Measurements from ENCODE around the gene RAI14.
"Not testable (repeated sequence)": the region's sequence is repeated elsewhere in the genome, so short reads cannot be mapped to it uniquely, and the experiment has no call there.

The RAI14 gene

DNA sequence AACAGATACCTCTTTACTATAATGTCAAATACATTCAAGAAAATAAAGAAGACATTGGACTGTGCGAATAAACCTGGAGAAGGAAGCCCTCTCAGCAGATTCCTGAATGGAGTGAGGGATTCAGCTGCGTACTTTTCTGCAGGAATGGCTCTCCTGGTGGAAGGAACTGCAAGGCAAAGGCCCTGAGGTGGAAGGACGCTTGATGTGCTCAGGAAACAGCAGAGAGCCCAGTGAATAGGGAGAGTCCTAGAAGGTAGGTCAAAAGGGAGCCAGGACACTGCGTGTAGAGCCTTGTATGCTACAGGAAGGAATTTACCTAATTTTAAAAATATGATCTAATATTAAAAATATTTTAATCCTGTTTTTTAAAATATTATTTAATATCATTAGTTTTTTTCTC is 114.4 kb downstream of the RAI14 start:
- no peak for DNase-seq (ENCODE audit: low read depth in 2 of 2)

DNA sequence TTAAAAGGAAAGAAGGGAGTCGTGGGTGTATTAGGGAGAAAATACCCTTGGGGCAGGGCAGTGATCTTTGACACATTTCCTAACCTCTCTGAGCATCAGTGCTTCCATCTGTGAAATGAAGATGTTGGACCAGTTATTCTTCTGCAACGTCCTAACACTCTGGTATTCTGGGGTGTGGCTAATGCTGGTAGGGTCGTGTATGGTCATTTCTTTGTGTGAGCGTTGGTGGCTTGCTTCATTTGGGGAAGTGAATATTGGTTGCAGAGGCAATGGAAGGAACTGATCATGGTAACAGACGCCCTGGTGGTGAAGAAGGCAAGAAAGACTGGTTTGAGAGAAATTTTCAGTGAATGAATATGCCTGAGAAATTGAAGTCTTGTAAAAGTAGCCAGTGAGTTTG is 114.9 kb downstream of the RAI14 start:
- DNase-seq (ENCODE audit: low read depth in 2 of 2) = no peak

DNA sequence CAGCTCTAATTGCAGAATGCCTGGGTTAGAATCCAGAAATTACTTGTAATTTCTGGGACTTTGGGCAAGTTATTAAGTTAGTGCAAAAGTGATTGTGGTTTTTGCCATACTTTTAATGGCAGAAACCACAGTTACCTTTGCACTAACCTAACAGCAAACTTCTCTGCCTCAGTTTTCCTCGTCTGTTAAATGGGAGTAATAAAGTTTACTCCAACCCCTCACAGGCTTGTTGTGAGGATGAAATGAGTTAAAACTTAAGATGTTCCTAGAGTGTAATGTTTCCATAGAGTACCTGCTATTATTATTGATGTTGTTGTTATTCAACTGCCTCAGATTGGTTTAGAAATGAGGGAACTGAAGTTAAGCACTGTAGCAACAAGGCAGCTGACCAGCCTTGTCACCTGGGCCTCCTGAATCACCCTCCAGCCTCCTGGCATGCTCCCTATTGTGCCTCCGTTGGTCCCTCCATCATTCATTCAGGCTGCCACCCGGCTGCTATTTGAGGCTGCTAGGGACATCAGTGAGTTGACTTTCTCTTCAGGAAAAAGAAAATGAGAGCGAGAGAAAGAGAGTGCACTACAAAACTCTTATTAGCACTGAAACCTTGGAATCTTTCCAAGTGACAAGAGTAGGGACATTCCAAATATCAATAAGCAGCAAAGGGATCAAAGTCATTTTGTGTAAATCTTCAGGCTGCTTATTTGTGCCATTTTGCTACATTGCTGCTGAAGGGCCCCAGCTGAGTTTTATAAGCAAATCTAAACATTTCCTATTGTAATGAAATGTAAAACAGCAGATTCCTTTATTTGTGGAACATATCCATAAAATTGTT is 116.4 kb downstream of the RAI14 start:
- DNase-seq (ENCODE audit: low read depth in 2 of 2) = no peak

DNA sequence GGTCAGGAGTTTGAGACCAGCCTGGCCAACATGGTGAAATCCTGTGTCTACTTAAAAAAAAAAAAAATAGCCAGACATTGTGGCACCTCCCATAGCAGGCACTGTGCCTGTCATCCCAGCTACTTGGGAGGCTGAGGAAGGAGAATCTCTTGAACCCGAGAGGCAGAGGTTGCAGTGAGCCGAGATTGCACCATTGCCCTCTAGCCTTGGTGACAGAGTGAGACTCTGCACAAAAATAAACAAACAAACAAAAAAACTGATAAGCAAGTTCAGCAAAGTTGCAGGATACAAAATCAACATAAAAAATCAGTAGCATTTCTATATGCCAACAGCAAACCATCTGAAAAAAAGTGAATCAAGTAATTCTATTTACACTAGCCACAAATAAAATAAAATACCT is 118.0 kb downstream of the RAI14 start:
- no peak for DNase-seq (ENCODE audit: low read depth in 2 of 2)

DNA sequence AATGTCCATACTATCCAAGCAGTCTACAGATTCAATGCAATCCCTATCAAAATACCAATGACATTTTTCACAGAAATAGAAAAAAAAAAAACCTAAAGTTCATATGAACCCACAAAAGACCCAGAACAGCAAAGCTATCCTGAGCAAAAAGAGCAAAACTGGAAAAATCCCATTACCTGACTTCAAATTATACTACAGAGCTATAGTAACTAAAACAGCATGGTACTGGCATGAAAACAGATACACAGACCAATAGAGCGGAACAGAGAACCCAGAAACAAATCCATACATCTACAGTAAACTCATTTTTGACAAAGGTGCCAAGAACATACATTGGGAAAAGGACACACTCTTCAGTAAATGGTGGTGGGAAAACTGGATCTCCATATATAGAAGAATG is 118.5 kb downstream of the RAI14 start:
- not testable (repeated sequence) for DNase-seq (ENCODE audit: low read depth in 2 of 2)

DNA sequence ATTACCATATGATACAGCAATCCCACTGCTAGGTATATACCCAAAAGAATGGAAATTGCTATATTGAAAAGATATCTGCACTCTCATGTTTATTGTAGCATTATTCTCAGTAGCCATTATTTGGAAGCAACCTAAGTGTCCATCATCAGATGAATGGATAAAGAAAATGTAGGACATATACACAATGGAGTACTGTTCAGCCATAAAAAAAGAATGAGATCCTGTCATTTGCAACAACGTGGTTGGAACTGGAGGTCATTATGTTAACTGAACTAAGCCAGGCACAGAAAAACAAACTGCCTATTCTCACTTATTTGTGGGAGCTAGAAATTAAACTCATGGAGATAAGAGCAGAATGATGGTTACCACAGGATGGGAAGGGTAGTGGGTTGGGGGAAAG is 119.8 kb downstream of the RAI14 start:
- DNase-seq (ENCODE audit: low read depth in 2 of 2) = no peak

DNA sequence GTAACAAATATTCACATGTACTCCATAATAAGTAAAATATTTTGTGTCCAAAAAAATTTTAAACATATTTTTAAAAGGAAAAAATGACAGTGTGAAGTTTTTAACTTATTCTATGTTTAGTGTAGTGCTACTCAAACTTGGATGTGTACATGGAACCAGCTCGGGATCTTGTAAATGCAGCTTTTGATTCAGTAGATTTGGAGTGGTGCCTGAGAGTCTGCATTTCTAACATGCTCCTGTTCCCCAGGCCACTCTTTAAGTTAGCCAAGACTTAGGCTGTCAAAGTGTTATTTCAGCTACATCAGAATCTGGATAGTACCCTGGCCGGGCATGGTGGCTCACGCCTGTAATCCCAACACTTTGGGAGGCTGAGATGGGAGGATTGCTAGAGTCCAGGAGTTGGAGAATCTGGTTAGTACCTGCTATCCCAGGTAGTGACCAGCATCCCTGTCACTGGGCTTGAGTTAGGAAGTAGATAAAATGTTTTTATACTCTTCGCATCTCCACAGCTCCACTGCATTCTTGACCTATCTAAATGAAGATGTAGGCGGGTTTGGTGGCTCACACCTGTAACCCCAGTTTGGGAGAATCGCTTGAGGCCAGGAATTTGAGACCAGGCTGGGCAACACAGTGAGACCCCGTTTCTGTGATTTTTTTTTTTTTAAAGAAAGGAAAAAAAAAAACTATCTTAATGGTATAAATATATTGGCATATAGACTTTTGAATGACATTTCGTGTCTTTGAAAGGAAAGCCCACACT is 122.1 kb downstream of the RAI14 start:
- DNase-seq (ENCODE audit: low read depth in 2 of 2) = no peak

DNA sequence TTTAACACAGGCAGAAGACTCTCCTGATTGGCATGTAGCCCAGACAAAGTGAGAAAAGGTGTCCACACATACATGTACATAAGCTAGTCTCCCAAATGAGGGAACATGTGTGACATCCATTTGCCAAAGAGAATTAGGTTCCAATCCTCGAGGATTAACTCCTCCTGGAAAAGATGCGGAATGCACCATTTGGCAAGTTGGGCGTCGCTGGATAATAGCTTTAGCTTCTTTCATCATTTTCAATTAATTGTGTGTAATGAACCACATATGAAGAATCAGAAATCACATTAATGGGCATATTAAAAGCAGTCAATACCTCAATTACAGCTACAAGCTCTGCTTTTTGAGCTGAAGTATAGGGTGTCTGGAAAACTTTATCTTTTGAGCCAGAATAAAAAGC is 127.8 kb downstream of the RAI14 start:
- not testable (repeated sequence) for DNase-seq (ENCODE audit: low read depth in 2 of 2)

DNA sequence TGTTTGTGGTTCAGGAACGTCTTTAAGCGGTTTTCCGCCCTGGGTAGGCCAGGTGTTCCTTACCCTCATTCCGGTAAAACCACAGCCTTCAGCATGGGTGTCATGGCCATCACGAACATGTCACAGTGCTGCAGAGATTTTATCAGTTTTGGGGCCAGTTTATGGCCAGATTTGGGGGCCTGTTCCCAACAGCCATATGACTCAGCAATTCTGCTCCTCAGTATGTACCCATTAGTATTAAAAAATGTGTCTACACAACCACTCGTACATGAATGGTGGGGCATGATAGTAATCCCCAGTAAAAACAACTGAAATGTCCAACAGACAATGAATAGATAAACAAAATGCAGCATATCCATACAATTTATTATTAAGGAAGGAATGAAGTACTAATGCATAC is 130.9 kb downstream of the RAI14 start:
- DNase-seq (ENCODE audit: low read depth in 2 of 2) = no peak

DNA sequence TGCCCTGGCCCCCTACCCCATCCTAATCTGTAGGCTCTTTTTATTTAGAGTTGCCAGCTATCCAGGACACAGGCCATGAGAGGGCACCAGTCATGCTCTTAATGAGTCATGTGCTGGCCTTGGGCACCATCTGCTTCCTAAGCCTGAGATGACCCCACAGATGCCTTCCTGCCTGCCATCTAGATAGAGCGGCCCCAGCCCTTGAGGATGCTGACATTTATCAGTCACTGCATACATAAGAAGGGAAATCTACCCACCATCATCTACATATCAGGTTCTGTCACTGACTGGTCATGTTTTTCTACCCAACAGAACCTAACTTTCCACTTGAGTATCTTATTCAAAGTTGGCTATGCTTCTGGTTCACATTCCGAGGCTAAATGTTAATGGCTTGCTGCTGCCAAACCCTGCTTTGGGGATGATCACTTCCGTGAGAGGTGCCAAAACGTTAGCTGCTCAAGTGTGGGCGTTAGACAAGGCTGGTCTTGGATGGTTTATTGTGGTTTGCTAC is 132.9 kb downstream of the RAI14 start:
- DNase-seq (ENCODE audit: low read depth in 2 of 2) = no peak

DNA sequence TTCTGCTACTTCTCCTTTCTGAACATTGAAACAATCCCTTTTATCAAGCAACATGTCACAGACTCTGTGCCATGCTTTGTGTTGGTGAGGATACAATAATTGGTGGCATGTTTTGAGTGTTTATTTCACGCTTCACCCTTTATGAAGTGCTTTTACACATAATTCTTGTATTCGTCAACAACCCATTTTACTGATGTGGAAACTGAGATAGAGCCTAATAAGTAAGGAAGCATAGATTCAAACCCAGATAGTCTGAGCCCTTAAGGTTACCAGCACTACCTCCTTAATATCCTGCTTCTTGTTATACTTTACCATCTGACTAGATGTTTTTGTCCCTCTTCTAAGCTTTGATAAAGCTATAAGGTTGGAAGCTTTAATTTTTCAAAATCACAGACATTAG is 133.5 kb downstream of the RAI14 start:
- no peak for DNase-seq (ENCODE audit: low read depth in 2 of 2)

DNA sequence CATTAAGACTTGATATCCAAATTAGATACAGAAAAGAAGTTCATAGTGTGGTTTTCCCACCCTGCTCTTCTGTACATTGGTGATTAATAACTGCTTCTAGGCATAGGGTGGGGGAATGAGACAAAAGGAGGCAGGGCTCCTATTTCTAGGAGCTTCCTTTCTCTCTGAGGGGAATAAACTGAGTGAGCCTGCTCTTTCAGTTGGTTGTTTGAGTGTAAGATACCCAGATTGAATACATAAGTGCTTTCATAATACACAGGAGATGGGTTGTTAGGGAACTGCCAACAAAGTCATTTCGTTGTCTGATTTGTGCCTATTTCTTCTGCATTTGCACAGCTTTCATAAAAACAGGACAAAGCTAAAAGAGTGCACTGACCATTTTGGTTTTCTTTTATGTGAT is 133.9 kb downstream of the RAI14 start:
- DNase-seq (ENCODE audit: low read depth in 2 of 2) = no peak

DNA sequence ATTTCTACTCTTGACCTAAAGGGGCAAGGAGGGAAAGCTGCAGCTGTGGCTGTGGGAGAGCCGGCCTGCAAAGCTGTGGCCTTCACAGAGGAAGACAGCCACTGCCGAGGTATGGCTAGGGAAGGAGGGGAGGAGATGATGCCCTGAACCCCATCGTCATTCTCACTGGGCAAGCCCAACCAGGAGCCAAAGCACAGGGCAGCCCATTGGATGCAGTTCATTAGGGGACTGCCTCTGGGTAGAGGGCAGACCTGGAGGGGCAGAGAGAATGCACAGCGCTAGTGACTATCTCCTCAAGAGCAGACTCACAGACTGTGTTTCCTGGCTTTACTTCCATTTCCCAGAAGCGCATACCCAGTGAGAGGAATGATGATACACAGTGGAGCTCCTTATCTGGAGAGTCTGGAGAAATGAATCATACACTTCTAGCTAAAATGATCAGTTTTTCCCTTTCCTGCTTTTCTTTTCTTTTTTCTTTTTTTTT is 135.7 kb downstream of the RAI14 start:
- no peak for DNase-seq (ENCODE audit: low read depth in 2 of 2)

DNA sequence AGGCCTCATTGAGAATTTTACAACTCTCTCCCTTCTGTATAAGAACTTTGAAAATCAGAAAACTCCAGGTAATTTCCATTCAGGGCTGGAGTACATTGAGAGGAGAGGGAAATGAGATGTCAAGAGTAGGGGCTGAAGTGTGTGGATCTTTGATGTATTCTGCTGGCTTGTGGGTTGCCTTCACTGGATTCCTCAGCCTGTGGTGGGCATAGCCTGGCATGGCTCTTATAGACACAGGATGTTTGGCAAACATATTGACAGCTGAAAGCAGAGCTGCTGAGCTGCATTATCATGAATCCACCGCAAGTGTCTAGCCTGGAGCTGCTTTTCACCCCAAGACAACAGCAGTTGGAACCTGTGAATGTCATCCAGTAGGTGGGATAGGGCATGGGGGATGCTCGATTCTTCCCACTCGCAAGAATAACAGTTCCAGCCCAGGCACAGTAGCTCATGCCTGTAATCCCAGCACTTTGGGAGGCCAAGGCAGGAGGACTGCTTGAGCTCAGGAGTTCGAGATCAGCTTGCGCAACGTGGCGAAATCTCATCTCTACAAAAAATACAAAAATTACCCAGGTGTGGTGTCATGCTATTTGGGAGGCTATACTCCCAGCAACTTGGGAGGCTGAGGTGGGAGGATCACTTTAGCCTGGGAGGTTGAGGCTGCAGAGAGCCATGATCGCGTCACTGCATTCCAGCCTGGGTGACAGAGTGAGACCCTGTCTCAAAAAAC is 146.9 kb downstream of the RAI14 start:
- DNase-seq (ENCODE audit: low read depth in 2 of 2) = no peak

DNA sequence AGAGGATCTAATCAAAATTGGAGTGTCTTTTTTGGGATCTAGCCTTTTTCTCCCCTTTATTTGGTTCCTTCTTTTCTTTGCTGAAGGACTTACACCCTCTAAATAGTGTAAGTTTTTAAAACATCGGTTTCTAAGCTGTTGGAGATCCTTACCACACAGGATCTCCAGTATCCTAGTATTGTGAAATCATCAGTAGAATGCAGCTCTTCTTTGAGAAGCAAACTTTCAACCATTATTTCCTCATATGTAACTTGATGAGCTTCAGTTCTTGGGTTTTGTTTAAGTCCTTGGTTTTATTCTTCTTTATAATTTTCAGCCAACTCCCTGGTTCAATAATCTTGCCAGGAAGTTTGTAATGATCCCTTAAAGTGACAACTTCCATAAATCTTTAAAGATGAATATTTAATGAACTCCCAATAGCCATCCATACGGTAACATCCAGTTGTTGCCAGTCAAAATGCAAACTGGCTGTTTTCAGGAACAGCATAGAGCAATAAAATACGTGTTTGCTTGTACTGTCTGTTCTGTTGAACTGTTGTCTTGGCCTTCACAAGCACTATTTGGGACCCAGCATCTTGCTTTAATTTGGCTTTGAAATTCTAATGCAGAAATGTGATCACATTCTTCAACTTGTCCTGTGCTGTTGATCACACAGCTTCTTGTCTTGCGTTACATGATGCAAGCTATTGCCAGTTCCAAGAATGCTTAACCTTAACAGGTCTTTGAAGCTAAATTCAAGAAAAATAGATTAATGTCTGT is 148.0 kb downstream of the RAI14 start:
- no peak for DNase-seq (ENCODE audit: low read depth in 2 of 2)

DNA sequence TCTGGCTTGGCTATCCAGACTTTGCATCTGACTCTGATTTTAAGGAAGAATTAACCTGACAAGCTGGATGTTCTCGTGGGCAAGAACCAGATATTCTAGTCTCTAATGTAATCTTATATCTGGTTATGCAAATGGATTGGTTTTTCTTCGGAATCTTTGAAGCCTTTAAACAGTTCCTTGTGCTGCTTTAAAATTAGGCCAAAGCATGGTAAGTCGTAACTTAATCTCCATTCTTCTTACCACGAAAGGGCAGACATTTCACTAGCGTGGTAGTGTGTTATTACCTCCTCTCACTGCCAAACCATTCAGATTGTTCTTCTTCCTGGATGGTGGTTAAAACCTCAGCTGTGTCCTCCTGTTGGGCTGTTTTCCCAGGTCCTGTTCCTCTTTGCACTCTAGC is 148.8 kb downstream of the RAI14 start:
- no peak for DNase-seq (ENCODE audit: low read depth in 2 of 2)

DNA sequence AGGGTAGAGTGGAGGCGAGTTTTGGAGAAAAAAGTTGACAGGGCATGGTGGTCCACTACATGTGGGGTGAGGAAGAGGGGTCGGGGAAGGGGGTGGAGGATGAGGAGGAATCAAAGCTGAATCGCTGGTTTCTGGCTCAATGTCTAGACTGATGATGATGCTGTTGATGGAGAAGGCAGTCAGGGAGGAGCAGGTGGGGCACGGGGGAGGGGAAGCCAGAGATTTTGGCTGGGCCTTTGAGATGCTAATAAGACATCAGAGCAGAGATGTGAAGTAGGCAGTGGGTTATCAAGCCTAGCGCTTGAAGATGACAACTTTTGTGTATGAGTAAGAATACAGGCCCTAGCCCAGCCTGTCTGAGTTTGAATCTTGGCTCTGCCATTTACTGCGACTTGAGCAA is 150.4 kb downstream of the RAI14 start:
- DNase-seq (ENCODE audit: low read depth in 2 of 2) = no peak

DNA sequence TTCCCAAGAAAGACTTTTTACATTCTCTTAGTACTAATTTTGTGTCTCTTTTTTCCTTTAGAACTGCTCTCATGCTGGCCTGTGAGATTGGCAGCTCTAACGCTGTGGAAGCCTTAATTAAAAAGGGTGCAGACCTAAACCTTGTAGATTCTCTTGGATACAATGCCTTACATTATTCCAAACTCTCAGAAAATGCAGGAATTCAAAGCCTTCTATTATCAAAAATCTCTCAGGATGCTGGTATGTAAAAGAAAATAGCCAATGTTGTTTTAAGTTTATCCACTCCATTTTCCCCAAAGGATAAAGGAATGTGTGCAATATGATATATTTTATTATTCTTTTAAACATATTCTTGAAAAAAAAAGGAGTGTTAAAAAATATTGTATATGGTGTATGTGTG is 155.6 kb downstream of the RAI14 start:
- no peak for DNase-seq (ENCODE audit: low read depth in 2 of 2)

DNA sequence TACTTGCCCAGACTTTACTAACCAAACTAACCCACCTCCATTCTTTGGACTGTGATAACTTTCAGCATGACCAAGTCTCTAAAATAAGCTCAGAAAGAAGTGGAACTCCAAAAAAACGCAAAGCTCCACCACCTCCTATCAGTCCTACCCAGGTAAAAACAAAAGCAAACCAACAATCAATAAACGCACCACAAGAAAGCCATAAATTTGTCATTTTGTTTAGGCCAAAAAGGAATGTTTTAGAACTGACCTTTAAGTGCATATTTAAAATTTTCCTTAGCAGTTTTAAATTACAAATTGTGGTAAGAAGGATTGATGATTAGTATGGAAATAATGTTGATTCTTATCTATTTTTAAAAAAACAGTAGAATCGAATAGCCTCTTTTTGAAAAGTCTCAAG is 157.4 kb downstream of the RAI14 start:
- DNase-seq (ENCODE audit: low read depth in 2 of 2) = no peak

DNA sequence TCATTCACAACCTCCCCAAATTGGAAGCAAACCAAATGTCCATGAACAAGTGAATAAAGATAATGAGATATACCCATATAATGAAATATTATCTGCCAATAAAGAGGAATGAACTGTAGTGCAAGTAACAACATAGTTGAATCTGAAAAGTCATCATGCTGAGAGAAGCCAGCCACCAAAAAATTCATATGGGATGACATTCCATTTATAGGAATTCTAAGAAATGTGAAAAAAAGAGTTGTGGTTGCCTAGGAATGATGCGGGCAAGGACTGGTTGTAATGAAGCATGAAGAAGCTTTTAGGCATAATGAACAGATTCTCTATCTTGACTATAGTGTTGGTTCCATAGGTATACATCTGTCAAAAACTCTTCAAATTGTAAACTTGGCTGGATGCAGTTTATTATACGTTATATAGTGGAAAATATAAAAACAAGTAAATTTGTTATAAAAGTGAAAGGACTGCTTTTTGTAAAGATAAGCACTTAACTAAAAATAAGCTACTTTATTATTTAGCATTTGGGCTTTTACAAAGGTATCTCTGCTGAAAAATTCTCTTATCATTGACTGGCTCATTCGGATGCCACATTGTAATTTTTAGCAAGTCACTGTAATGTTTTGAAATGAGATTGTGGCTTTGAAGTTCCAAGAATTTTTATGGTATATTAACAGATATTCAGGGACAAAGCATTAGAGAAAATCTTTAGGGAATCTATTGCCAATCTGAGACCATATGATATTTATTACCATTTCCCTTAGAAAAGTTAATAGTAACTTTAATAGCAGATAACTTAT is 161.6 kb downstream of the RAI14 start:
- DNase-seq (ENCODE audit: low read depth in 2 of 2) = no peak

DNA sequence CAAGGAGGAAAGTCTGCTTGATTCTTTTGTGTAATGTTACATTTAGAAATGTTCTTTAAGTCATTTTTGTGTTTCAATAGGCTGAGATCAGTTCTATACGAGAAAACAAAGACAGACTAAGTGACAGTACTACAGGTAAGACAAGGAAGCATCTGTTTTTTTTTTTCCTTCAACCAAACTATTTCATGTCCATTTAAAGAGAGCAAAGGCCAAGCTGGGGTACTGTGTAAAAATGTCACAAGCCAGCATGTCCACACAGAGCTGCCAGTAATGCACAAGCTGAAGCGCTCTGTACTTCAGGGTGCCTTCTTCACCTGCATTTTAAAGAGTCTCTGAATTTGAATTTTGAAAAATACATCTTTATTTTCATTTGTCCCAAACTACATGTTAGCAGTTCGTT is 162.6 kb downstream of the RAI14 start:
- no peak for DNase-seq (ENCODE audit: low read depth in 2 of 2)
